ENCODE data around the gene KNDC1. TPM values are rescaled to one million over a fixed set of nuclear protein-coding genes. Genes with fewer than 3 reads are reported as not detected.

KNDC1 gene
- total and polyA plus RNA-seq, 2 of the 13 experiments (the other 11 are each of a cell fraction or from before 2014, with no cell fraction given), result 0.69 TPM; not detected in 1

- WGBS (ENCODE audit: low lambda C conversion rate), result 27% methylated on average over 2 of the region's 21 CpGs
- Histone ChIP-seq H3K27me3 (ENCODE audit: control insufficient read depth in 1 of 2, insufficient read depth in 2 of 2, low read length in 2 of 2) (peaks cover 13 to 62% of the 10 kb centered on the region in 2 experiments), H3K9ac (ENCODE audit: insufficient read depth, low read depth, low read length) (no peak overlapping the region), H2AFZ (ENCODE audit: low read length) (no peak overlapping the region), H4K20me1 (ENCODE audit: insufficient read depth, low read length) (no peaks in the 10 kb centered on the region), H3K36me3 (replicated peaks in 1 of 2; ENCODE audit: control insufficient read depth in 1 of 2, insufficient read depth in 2 of 2, low read length in 2 of 2) (no peaks in the 10 kb centered on the region), H3K79me2 (ENCODE audit: insufficient read depth, low read length) (no peaks in the 10 kb centered on the region), H3K27ac (ENCODE audit: extremely low read length, insufficient read depth, low read length) (no peak overlapping the region), H3K4me1 (ENCODE audit: insufficient read depth, low read length) (peaks cover 35% of the 10 kb centered on the region), H3K4me2 (ENCODE audit: low read depth, low read length) (peak overlapping the region; percentile 72), H3K4me3 (replicated peaks in 1 of 3; ENCODE audit: insufficient read depth in 1 of 3, low read depth in 2 of 3, low read length in 3 of 3) (peak overlapping the region in 1 of 3 experiments; percentile 63; a peak in 1 of 6 replicates), H3K9me3 (ENCODE audit: low read length) (no peaks in the 10 kb centered on the region)
- TF ChIP-seq MYC (CRISPR knock-in tag; IDR thresholded peaks at IDR 0.05; ENCODE audit: borderline replicate concordance), result peak; percentile 29; the same call in 1 of the 2 replicates
- 0 out of 2 replicates have a peak, but pooled peaks have one; percentile 33 for TF ChIP-seq RXRB (CRISPR knock-in tag; IDR thresholded peaks at IDR 0.05; ENCODE audit: borderline replicate concordance)
- TF ChIP-seq HIVEP1 (CRISPR knock-in tag; IDR thresholded peaks at IDR 0.05), result 0 out of 2 replicates have a peak, but pooled peaks have one; percentile 20
- TF ChIP-seq, protein P1, sequence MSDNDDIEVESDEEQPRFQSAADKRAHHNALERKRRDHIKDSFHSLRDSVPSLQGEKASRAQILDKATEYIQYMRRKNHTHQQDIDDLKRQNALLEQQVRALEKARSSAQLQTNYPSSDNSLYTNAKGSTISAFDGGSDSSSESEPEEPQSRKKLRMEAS (IDR thresholded peaks at IDR 0.05), result peak; percentile 45; the same call in 1 of the 2 replicates
- peak; percentile 59 for TF ChIP-seq RXRA (CRISPR knock-in tag; IDR thresholded peaks at IDR 0.05)
- TF ChIP-seq MIXL1 (CRISPR knock-in tag; IDR thresholded peaks at IDR 0.05), result no peak
- no peak for TF ChIP-seq ZNF598 (CRISPR knock-in tag; IDR thresholded peaks at IDR 0.05; ENCODE audit: borderline replicate concordance)
- TF ChIP-seq THRA (CRISPR knock-in tag; IDR thresholded peaks at IDR 0.05; ENCODE audit: borderline replicate concordance), result peak; percentile 82; the same call in 1 of the 2 replicates
- in situ Hi-C loops (cut with HindIII; ENCODE audit: extremely low pct_ligation_motif_present, low pct_unique_long_range_greater_than_20kb) (no loop called here), intact Hi-C loops (cut with micrococcal nuclease; ENCODE audit: unreplicated experiment) (no loop called here)
- ATAC-seq, result peak; percentile 14
- ChIA-PET CTCF (ENCODE audit: low intra/inter-chr PET ratio, low total read pairs) (no interaction called here), POLR2A (interaction anchor here (1.2 kb wide), 1 partner anchor 20 kb away, joined by 6 read pairs; no protein-coding TSS in a partner anchor)
- no TSS peak for BruUV-seq (replicated peaks)
- DNase-seq (ENCODE audit: low spot score), result no peak
- FAIRE-seq, result no peak
Observed at GRCh38 chr10:133258066-133258817, 98.2 kb downstream of the KNDC1 start.

All from HepG2 (cell line).